ENCODE results near the gene TNFAIP8.
A peak's percentile ranks its signal among the peaks of the same experiment; 100 is the strongest.

TNFAIP8 gene

DNA sequence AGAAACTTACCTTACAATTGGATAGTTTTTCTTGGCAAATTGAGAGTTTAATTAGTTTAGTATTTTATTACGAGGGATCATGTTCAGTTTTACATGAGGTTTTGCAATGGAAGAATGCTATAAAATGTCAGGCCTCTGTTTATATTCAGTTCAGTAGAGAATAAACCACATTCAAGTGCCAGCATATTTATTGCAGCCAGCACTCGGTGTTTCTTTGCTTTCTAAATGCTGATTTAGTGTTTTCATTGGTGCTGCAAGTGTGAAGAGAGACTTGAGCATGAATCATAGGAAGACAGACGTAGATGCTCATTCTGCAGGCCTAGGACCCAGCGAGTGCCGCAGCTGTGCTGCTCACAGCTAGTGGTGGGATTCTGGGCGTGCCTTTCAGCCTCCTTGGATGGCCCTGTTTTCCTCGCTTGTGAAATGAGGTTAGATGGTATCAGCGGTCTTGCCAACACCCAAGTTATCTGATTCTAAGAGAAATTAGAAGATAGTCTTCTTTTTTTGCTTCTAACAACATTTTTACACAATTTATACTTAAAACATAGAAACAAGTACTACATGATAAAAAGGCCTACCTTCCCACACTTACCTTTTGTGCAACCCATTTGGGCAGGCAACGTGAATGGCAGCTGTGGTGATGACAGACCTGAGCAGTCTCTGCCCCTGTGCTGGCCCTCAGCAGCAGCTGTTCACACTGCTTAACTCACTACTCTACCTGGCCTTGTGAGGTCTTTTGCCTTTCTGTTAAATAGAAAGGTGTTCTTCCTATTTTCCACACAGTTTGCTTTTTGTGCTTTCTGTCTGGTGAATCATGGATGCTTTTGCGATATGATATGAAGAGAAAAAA is 26.8 kb upstream of the TNFAIP8 start:
- DNase-seq (ENCODE audit: low read depth in 1 of 2, low spot score in 1 of 2): peak in 1 of 2 donors; percentile 55

DNA sequence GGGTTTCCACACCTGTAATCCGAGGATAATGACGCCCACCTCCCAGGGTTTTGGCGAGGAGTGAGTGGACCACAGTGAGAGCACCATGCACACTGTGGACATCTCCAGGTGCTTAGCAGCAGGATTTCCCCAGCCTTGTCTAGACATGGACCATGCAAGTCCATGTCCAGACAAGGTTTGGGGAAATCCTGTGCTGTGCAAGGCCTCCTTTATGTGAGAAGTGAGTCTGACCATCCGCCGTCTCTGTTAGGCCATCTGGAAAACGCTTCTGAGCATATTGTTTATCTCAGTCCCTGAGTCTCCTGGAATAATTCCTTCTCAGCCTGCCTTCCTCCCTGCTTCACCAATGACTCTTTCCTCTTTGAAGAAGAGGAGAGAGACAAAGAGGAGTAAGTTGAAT is 26.2 kb upstream of the TNFAIP8 start:
- DNase-seq (ENCODE audit: low read depth in 1 of 2, low spot score in 1 of 2): no peak

DNA sequence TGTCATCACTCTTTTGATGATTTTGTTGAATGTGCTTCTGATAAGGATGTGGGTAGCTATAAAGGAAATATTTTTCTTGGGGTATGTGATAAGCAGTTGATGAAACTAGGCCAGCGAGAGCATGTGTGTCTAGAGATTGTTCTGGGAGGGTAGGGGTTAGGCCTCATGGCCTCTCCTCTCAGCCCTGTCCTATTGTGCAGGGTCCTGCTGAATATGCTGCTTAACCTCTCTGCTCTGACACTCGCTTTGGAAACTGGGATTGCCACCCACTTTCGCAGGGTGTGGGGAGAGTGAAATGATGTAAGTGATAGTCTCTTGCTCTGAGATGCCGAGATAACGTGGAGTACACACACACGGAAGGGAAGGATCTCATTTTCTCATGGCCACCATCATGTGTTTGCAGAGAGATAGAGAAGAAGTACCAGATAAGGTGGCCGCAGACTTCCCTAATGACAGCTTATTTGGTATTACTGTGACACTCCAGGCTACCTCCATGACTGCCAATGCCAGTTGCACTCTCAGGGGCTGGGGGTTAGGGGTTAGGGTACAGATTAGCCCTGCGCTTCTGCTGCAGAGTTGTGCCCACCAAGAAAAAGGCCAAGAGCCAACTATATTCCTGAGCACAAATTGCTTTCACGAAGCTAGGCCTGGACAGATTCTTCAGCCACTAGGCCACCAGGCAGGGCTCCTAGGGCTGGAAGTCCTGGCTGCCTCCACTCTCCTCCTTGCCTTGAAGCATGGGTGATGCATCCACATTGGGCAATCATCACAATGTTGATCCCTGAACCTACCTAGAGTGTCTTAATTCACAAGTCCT is 25.2 kb upstream of the TNFAIP8 start:
- DNase-seq (ENCODE audit: low read depth in 1 of 2, low spot score in 1 of 2): peak in 1 of 2 donors; percentile 63

DNA sequence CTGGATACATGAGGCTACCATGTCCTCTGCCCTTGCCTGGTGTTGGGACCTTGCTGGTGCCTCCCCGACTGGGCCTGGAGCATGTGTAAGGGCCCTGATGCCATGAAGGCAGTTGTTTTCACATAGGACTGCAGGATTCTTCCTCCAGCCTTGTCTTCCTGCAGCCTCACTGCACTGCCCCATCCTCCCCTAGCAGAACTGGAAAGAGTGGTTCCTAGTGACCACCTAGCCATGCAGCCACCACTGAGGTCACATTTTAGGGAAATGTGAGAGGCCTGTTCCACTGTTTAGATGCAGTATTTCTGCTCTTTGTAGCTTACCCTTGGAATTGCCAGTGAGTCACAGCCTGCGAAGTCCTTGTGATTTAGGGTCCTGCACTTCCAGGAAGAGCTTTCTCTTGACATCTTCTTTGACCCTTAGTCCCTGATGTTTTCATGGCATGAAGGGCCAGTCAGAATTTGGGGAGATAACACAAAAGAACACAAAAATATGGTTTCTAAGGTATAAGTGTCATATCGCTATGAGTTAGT is 24.2 kb upstream of the TNFAIP8 start:
- no peak for DNase-seq (ENCODE audit: low read depth in 1 of 2, low spot score in 1 of 2)

DNA sequence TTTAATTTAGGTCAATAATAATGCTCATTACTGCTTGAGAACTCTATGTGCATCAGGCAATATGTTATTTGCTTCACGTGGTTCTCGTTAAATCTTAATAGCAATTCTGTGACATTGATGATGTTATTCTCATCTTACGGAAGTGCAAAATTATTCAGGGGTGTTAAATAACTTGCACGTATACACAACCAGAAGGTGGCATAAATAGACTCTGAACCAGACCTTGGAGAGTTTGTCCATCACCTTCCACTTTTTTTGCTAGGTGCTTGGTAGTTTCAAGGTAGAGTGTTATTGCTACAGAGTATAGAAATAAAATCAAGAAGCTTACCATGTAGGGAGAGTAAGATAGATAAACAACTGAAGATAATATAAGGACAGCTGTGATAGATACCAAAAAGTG is 23.6 kb upstream of the TNFAIP8 start:
- no peak for DNase-seq (ENCODE audit: low read depth in 1 of 2, low spot score in 1 of 2)

DNA sequence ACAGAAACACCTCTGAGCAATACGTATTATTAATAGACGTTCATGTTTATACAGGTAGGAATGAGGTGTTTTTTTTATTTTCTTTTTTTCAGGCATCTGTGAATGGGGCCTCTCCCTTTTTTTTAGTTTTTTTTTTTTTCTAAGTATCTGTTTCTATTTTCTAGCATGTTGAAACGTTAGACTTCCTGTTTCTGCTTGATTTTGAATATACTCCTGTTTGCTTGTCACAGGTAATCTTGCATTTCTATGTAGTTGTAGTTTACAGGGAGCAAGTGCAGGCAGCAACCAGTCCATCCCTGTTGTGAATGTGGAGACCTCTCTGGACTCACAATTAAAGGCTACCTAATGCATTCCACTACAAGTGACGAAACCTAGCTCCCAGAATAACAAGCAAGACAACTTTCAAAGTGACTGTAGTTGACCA is 22.8 kb upstream of the TNFAIP8 start:
- DNase-seq (ENCODE audit: low read depth in 1 of 2, low spot score in 1 of 2): no peak

DNA sequence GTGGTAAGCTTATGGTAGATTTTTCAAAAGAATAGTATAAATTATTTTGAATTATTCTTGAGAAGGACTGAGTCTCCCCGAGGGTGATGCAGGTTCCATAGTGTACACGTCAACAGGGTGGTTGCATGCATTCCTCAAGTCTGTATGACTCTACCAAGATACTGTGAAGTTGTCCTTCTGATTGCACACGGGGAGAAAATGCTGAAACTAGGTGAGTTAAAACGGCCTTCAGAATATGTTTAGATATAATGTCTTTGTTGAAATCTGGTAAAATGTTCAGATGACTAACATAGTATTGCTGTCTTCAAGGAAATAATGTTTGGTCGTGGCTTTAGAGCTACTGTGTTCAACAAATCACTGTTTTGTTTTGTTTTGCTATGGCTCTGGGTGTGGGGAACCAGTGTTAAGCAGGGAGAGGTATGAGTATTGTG is 22.4 kb upstream of the TNFAIP8 start:
- DNase-seq (ENCODE audit: low read depth in 1 of 2, low spot score in 1 of 2): no peak

DNA sequence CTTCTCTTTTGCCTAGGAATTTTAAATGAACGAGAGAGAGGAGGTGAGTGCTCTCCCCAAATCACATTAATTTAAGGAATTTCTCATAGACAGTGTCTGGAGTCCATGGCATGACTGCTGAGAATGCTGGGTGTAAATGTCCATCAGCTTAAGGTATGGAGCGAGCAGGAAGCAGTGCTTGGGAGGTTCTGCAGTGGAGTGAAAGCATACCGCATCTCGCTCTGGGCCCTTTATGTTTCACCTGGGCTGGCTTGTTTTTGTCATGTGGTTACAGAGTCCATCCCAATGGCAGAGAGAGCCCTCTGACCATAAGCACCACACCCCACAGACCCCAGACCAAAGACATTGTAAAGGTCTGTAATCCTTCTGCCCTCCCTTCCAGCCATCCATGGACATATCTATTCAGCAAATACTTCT is 20.6 kb upstream of the TNFAIP8 start:
- DNase-seq (ENCODE audit: low read depth in 1 of 2, low spot score in 1 of 2): no peak

DNA sequence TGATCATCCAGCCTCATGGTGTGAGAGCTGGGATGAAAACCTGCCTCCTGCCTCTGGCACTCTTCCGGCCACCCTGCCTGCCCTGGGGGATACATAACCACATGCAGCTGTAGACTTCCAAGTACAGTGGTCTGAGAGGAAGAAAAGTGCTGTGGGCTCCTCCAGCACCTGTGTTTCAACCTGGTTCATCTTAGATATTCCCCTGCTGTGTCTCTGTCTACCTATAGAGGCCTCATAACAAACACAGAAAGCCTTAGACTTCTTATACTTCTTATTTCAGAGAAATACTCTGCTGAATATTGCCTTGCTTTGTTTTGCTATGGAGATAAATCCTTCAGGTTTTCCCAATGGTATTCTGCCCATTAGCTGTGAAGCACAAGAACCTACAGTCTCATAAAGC is 19.6 kb upstream of the TNFAIP8 start:
- no peak for DNase-seq (ENCODE audit: low read depth in 1 of 2, low spot score in 1 of 2)

DNA sequence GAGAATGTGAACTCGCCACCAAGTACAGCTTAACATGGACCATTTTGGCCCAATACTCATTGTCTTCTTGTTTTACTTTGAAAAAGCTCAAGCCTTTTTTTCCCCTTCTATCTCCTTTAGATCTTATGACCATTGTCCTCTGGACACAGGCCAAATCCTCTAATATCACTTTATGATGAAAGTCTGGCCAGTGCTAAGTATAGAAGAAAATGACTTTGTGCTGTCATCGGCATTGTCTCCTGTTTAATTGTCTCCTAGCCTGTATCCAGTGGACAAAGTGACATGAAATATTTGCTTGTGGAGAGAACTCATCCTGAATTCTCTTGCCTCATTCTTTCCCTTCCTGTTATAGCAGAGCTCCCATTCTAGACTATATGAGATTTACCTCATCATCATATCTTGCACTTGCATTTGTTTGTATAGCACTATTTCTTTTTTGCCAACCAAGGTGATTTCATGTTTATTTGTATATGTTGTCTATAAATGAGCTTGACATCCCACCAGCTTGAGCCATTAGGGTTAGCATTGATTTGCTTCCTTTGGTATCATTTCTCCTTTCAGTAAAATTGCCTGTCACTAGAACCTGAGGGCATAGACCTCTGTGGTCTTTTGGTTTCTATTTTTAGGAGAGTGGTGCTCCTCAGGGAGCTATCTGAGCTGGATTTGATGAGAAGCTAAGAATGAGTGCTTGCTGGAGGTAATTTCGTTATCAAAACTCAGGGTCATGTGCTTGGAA is 18.8 kb upstream of the TNFAIP8 start:
- no peak for DNase-seq (ENCODE audit: low read depth in 1 of 2, low spot score in 1 of 2)

DNA sequence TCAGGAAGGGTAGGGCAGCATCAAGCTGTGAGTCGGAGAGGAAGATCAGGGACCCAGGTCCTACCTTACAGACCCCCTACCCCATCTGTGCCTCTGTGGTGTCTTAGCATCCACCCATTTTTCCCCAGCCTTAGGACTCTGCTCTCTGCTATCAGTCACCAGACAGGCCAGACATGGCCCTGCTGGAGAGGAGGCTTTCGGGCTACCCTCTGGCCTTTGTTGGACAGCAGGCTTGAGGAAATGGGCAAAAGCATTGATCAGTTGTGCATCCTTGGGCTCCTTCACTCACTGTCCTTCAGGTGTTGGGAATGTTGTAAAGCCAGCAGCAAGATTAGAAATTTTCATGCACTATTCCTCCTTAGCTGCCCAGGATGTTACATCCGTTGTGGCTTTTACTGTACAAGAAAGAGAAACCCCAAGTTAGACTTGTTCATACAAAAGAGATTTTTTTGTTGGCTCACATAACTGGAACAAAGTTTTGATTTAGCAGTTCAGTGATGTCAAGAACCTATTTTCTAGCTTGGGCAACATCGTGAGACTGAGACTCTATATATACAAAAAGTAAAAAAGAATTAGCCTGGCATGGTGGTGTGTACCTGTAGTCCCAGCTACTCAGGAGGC is 17.4 kb upstream of the TNFAIP8 start:
- DNase-seq (ENCODE audit: low read depth in 1 of 2, low spot score in 1 of 2): no peak

DNA sequence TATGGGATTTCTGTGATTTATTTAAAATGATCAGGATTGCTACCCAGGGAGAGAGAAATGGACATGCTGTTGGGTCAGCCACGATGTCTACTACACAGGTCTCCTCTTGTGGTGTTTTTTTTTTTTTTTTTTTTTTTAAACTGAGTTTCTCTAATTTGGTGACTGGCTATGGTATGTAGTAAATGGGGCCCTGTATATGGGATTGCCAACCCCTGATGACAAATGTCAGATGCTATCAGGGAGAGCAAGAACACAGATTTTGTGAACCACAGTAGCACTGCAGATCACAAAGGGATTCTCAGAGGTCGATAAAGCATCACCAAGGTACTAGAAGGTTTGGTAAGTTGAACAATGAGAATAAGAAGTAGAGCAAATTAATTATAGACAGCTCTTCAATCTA is 16.5 kb upstream of the TNFAIP8 start:
- no peak for DNase-seq (ENCODE audit: low read depth in 1 of 2, low spot score in 1 of 2)

DNA sequence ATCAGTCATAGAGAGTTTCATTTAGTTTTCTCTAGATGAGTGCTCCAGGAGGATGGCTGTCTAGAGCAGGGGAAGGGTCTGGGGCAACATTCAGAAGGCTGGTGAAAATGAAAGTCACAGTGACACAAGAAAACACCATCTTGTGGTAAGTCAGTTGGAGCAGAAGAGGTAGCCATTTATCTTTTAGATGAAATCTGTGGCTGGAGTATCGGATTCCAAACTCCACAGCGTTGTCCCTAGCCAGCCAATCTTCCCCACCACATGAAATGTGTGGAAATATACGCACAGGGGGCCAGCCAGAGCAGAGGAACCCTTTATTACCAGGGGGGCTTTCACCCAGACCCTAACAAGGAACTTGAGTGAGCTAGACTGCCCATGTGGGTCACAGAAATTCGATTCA is 15.9 kb upstream of the TNFAIP8 start:
- no peak for DNase-seq (ENCODE audit: low read depth in 1 of 2, low spot score in 1 of 2)

DNA sequence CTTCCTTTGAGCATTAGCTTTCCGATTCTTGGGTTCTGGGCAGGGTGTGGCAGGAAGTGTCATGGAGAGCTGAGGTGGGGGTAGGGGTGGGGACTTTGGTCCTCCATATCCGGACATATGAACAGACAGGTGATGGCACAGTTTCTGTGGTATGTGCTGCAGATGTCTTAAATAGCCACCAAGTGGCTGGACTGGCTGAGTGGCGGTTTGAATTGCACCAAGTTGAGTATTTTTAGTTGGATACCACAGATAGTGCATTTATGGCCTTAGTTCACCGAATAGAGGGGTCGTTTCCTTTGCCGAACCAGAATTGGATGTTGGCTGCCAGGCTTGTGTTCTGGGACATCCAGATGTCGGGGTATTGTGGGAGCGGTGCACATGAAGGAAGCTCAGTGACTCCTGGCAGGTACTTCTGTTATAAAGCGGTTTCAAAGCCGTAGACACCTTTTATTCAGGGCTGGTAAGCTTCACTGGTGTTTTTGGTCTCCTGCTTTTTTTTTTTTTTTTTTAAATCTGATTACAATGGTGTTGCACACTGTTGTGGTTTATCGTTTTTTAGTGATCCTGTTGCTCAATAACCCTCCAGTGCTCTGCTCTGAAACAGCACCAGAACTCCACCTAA is 15.1 kb upstream of the TNFAIP8 start:
- no peak for DNase-seq (ENCODE audit: low read depth in 1 of 2, low spot score in 1 of 2)

DNA sequence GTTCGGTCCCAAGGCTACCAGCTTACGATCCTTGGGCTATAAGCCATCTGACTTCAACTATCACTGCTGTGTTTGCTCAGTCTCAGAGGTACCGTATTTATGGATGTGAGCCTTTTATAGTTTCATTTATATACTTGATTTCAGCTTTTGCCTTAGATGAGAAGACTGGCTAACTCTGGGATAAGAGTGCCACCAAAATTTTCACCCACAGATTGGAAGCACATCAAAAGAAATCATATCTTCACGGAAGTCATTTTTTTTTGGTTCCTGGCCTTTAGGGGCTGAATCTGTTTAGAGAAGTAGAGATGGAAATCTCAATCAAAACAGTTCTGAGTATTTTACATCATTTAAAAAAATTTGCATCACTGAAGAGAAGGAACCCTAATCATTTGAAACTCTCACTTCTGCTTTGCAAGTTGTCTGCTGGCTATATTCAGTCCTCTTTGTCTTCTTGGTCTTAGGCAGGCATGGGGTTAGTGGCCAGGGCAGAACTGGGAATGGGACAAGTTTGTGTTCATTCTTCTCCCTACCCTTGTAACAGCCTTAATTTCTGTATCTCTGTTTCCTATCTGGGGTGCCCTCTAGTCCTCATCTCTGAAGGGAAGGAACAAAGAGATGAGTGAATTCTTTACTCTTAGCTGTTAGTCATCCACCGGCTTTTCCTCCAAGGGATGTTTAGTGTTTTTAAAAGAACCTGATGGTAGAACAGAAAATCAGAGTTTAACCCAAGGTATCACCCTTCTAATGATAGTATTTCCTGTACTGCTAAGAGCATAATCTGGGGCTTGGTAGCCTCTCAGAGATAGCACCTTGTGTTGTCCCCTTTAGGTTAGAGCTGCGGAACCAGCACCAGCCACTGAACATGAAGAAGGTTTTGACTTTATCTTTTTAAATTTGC is 14.1 kb upstream of the TNFAIP8 start:
- no peak for DNase-seq (ENCODE audit: low read depth in 1 of 2, low spot score in 1 of 2)

DNA sequence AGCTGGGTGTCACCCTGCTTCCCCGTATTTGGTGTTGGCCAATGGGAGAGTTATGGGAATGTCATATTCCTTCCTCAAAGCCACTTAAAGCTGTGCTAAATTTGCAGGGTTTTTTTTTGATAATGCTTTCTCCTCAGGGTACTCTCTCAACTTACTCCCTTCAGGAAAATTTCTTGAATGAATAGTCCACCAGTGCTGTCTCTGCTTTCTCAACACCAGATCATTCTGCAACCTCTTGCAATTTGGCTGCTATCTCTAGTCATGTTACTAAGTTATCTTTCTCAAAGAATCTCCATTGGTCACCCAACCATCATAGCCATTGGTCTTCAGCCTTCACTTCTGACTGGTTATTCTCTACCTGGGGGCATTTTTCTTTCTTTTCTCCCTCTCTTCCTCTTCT is 13.4 kb upstream of the TNFAIP8 start:
- DNase-seq (ENCODE audit: low read depth in 1 of 2, low spot score in 1 of 2): no peak

DNA sequence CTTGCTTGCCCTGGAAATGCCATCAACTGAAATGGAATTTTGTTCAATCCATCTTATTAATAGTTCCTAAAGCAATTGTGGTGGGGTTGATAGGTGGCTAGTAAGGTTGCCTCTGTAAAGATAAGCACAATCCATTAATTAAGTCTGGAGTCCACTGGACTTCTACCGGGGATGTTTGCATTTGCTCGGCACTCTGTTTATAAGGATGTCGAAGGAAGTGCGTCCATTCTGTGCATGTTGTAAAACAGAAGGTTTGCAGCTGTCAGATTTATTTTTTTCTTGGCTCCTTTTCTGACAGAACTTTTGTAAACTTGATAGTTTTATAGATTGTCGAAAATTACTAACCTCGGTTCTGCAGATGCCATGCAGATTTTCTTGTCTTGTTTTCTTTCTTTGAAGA is 12.8 kb upstream of the TNFAIP8 start:
- DNase-seq (ENCODE audit: low read depth in 1 of 2, low spot score in 1 of 2): no peak

DNA sequence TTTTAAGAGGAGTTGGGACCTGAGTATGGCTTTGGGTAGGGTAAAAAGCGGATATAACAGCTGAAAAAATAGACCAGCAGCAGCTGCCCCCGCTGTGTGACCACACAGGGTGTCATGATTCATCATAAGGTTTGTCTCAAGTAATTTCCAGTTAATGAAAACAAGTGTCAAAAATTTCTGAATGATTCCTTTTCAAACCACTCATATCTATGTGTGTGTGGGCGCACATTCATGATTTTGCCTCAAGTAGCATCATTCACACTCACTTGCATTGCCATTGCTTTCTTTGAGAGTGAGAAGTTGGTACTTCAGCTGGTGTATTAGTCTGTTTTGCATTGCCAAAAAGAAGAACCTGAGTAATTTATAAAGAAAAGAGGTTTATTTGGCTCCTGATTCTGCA is 12.1 kb upstream of the TNFAIP8 start:
- DNase-seq (ENCODE audit: low read depth in 1 of 2, low spot score in 1 of 2): peak in 1 of 2 donors; percentile 63

DNA sequence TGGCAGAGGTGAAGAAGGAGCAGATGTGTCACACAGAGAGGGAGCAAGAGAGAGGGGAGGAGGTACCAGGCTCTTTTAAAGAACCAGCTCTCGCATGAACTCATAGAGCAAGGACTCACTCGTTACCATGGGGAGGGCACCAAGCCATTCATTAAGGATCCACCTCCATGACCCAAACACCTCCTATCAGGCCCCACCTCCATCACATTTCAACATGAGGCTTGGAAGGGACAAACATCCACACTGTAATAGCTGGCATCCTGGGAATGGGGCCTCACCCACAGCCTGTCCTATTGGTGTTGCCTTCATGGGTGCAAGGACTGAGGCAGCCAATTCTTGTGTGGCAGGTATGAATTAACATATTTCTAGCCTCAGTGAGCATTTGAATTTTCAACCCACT is 11.6 kb upstream of the TNFAIP8 start:
- no peak for DNase-seq (ENCODE audit: low read depth in 1 of 2, low spot score in 1 of 2)
